A549 (cell line): ENCODE measurements around the gene TAS2R5. TPM values are rescaled to one million over a fixed set of nuclear protein-coding genes. Genes with fewer than 3 reads are reported as not detected.
"Not testable (repeated sequence)": the region's sequence is repeated elsewhere in the genome, so short reads cannot be mapped to it uniquely, and the experiment has no call there.

ENCODE experiments used
- ATAC-seq, 2 experiments: fragments of 200-7000 bp in 1 of 2; fragments of >200 bp in 1 of 2; cut with Nextera tagmentation in 1 of 2; cut with Tn5 transposase in 1 of 2; 3 replicates each; pipeline versions ENCODE4 v1.8.0 to v1.9.1; 2018 to 2020; ENCODE audit warnings: mild to moderate bottlenecking in 1 of 2, moderate library complexity in 1 of 2
- CTCF ChIA-PET: fragments of 300-600 bp; sonication (Branson Sonifier 250); formaldehyde crosslinking; extraction: SDS; loops from one replicate; lab custom pipeline; 2021; ENCODE audit warnings: antibody characterized with exemption, inconsistent platforms; lab: Yijun Ruan, JAX
- POLR2A ChIA-PET: fragments of 350-600 bp; formaldehyde crosslinking; extraction: SDS; loops from one replicate; lab custom pipeline; 2021; ENCODE audit warnings: antibody characterized with exemption, inconsistent platforms; lab: Yijun Ruan, JAX
- DNase-seq, 2 experiments: peaks; one replicate each; pipeline versions ENCODE4 v3.0.0 to v3.0.0-alpha.2; 2011 to 2016; ENCODE audit warnings: low read depth in 1 of 2, low spot score in 1 of 2
- FAIRE-seq: peaks from 2 replicates; lab custom pipeline; 2011; peaks lifted over from hg19 to GRCh38; lab: Jason Lieb, UNC
- H3K27ac ChIP-seq, 2 experiments: fragments of >200 bp; sonication (Bioruptor Twin); formaldehyde crosslinking; 3 replicates each; pipeline ENCODE4 v1.5.1; 2016 to 2017
- H3K4me1 ChIP-seq: fragments of >200 bp; sonication (Bioruptor Twin); formaldehyde crosslinking; 3 replicates; pipeline ENCODE4 v1.6.1; 2016
- H3K4me2 ChIP-seq: fragments of >200 bp; sonication (Bioruptor Twin); formaldehyde crosslinking; 3 replicates; pipeline ENCODE4 v1.6.1; 2016
- H3K4me3 ChIP-seq: fragments of >200 bp; sonication (Bioruptor Twin); formaldehyde crosslinking; 3 replicates; pipeline ENCODE4 v1.5.1; 2016
- H3K9me3 ChIP-seq: fragments of >200 bp; sonication (Bioruptor Twin); formaldehyde crosslinking; 3 replicates; pipeline ENCODE4 v1.6.1; 2016
- BCL3 ChIP-seq: fragments of >200 bp; sonication (Bioruptor Twin); formaldehyde crosslinking; IDR thresholded peaks from 3 replicates; pipeline ENCODE4 v1.6.1; 2016
- CBX8 ChIP-seq: fragments of 200-600 bp; sonication (generic); IDR thresholded peaks from 2 replicates; pipeline ENCODE4 v1.6.1; 2016
- CEBPB ChIP-seq, 2 experiments: fragments of >200 bp in 1 of 2; sonication (Bioruptor Twin) in 1 of 2; formaldehyde crosslinking in 1 of 2; IDR thresholded peaks; 2 replicates each; pipeline ENCODE4 v1.6.1; 2012 to 2016
- CHD4 ChIP-seq: fragments of 200-600 bp; sonication (generic); IDR thresholded peaks from 2 replicates; pipeline ENCODE4 v1.6.1; 2016; ENCODE audit warnings: antibody characterized with exemption, mild to moderate bottlenecking, borderline replicate concordance
- E2F6 ChIP-seq: IDR thresholded peaks from 2 replicates; pipeline ENCODE4 v1.6.1; 2012; ENCODE audit warnings: low read depth, borderline replicate concordance
- EHMT2 ChIP-seq: fragments of 200-600 bp; sonication (generic); IDR thresholded peaks from 2 replicates; pipeline ENCODE4 v1.6.1; 2016; ENCODE audit warnings: antibody characterized with exemption, low read depth, mild to moderate bottlenecking, moderate library complexity
- ELK1 ChIP-seq: fragments of 150-350 bp; IDR thresholded peaks from 2 replicates; pipeline ENCODE4 v1.6.1; 2014; ENCODE audit warnings: low read depth, mild to moderate bottlenecking, low read length
- FOXS1 ChIP-seq: fragments of 250-450 bp; sonication (Bioruptor Pico); IDR thresholded peaks from 2 replicates; pipeline ENCODE4 v1.5.0; 2020; ENCODE audit warnings: mild to moderate bottlenecking, moderate library complexity
- GATA3 ChIP-seq: IDR thresholded peaks from 2 replicates; pipeline ENCODE4 v1.6.1; 2012; ENCODE audit warnings: borderline replicate concordance
- HMGXB4 ChIP-seq: fragments of 250-450 bp; sonication (Bioruptor Pico); IDR thresholded peaks from 2 replicates; pipeline ENCODE4 v1.5.0; 2021; ENCODE audit warnings: mild to moderate bottlenecking, moderate library complexity, borderline replicate concordance
- HOXB5 ChIP-seq: fragments of 250-450 bp; sonication (Bioruptor Pico); IDR thresholded peaks from 2 replicates; pipeline ENCODE4 v1.5.0; 2020; ENCODE audit warnings: mild to moderate bottlenecking, moderate library complexity
- JUN ChIP-seq, 2 experiments: fragments of >200 bp; sonication (Bioruptor Twin); formaldehyde crosslinking; IDR thresholded peaks; 2 replicates in 1 of 2; 3 replicates in 1 of 2; pipeline ENCODE4 v1.6.1; 2016 to 2017
- JUNB ChIP-seq: fragments of >200 bp; sonication (Bioruptor Twin); formaldehyde crosslinking; IDR thresholded peaks from 2 replicates; pipeline ENCODE4 v1.6.1; 2016
- KDM1A ChIP-seq: fragments of 200-600 bp; sonication (generic); IDR thresholded peaks from 2 replicates; pipeline ENCODE4 v1.6.1; 2016; ENCODE audit warnings: low read depth, mild to moderate bottlenecking
- KDM5A ChIP-seq: fragments of 200-600 bp; sonication (generic); IDR thresholded peaks from 2 replicates; pipeline ENCODE4 v1.6.1; 2016; ENCODE audit warnings: antibody characterized with exemption, mild to moderate bottlenecking
- MAFK ChIP-seq: fragments of 450-650 bp; IDR thresholded peaks from 2 replicates; pipeline ENCODE4 v1.6.1; 2014; ENCODE audit not compliant: partially characterized antibody
- POLR2A ChIP-seq: IDR thresholded peaks from 2 replicates; pipeline ENCODE4 v1.6.1; 2012; ENCODE audit warnings: mild to moderate bottlenecking, low read length
- RAD21 ChIP-seq, 2 experiments: fragments of >200 bp in 1 of 2; sonication (Bioruptor Twin) in 1 of 2; formaldehyde crosslinking in 1 of 2; IDR thresholded peaks in 1 of 2; conservative IDR thresholded peaks in 1 of 2; 2 replicates in 1 of 2; 3 replicates in 1 of 2; pipeline ENCODE4 v1.6.1; 2012 to 2018; ENCODE audit warnings: inconsistent platforms in 1 of 2
- RCOR1 ChIP-seq: fragments of 150-350 bp; IDR thresholded peaks from 2 replicates; pipeline ENCODE4 v1.6.1; 2014; ENCODE audit warnings: antibody characterized with exemption, low read length, low read depth
- RFX5 ChIP-seq: fragments of 450-650 bp; IDR thresholded peaks from 2 replicates; pipeline ENCODE4 v1.7.1; 2014; ENCODE audit warnings: antibody characterized with exemption, mild to moderate bottlenecking, moderate library complexity
- TFCP2L1 ChIP-seq: fragments of 250-450 bp; sonication (Bioruptor Pico); IDR thresholded peaks from 2 replicates; pipeline ENCODE4 v1.5.0; 2021; ENCODE audit warnings: mild to moderate bottlenecking
- WGBS: methylation state at CpG from one replicate; pipeline ENCODE4 v1.1.6; 2017; ENCODE audit errors: missing lambda C conversion rate; 5-methylcytosine and 5-hydroxymethylcytosine counted together
- polyA plus RNA-seq, 4 experiments: library from polyadenylated mRNA; depleted of rRNA in 3 of 4; stranded (reverse); fragments of >200 nt; fragmentation: RNase III in 1 of 4; extraction: RNeasy Plus Mini Kit Qiagen cat#74134 plus additional on column Dnase treatment in 1 of 4; gene quantifications; 2 replicates in 3 of 4; 3 replicates in 1 of 4; pipeline ENCODE4 v1.2.3, GENCODE V29; 2011 to 2017
- TF ChIP-seq, protein P1 (sequence below): fragments of >200 bp; sonication (Bioruptor Twin); formaldehyde crosslinking; IDR thresholded peaks from 2 replicates; pipeline ENCODE4 v1.6.1; 2016

Gene TAS2R5
- polyA plus RNA-seq, 2 of the 4 experiments (the other 2 are of a cell fraction), result 0.61 to 1.8 TPM

- H3K4me2 ChIP-seq, result no peak within 1 kb of the TSS
- ATAC-seq, result no peak
- ChIA-PET POLR2A (no interaction called here), CTCF (interaction anchor here (1.0 to 2.6 kb wide), 2 partner anchors 22 to 26 kb away, joined by 3 to 8 read pairs; partner anchors contain the start of gene SSBP1)
- 95% methylated on average over 3 of the region's 3 CpGs for WGBS
- FAIRE-seq, result no peak
- no peaks in the 10 kb centered on the region for H3K4me1 ChIP-seq
- no peak for DNase-seq
- no peaks in the 10 kb centered on the region for H3K9me3 ChIP-seq
- TF ChIP-seq RAD21 (conservative IDR thresholded peaks at IDR 0.05 in 1 of 2, IDR thresholded peaks at IDR 0.05 in 1 of 2), result no peak
- TF ChIP-seq CBX8, result no peak
- TF ChIP-seq ELK1, result no peak
- TF ChIP-seq HOXB5 (CRISPR knock-in tag), result no peak
- no peak for TF ChIP-seq TFCP2L1 (CRISPR knock-in tag)
- no peak for TF ChIP-seq RCOR1
- TF ChIP-seq MAFK, result no peak
- TF ChIP-seq GATA3, result no peak
- no peak for TF ChIP-seq KDM5A
- TF ChIP-seq EHMT2, result no peak
- no peak for TF ChIP-seq JUN (IDR thresholded peaks at IDR 0.05)
- no peak for TF ChIP-seq BCL3
- TF ChIP-seq, protein P1, sequence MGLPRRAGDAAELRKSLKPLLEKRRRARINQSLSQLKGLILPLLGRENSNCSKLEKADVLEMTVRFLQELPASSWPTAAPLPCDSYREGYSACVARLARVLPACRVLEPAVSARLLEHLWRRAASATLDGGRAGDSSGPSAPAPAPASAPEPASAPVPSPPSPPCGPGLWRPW, result no peak
- no peak for TF ChIP-seq CHD4
- no peak for TF ChIP-seq KDM1A
- no peak for TF ChIP-seq JUNB
- no peak for TF ChIP-seq RFX5
- no peak within 1 kb of the TSS for H3K27ac ChIP-seq
- no peak within 1 kb of the TSS for H3K4me3 ChIP-seq
Measured at GRCh38 chr7:141763797-141764196, 26.2 kb upstream of the TAS2R5 start, which contains the start of gene TAS2R3. Gene TAS2R3 (plus strand): TSS chr7:141764097. CDS start chr7:141764159, 62 bp downstream.

- FAIRE-seq, POLR2A ChIA-PET, H3K4me1 ChIP-seq, H3K4me3 ChIP-seq, H3K27ac ChIP-seq, H3K4me2 ChIP-seq, ATAC-seq, DNase-seq, H3K9me3 ChIP-seq: not testable (repeated sequence)
- CTCF ChIA-PET, result interaction anchor here (1.8 kb wide), 1 partner anchor 16 kb away, joined by 4 read pairs; no protein-coding TSS in a partner anchor
- WGBS, result 96% methylated on average over 3 of the region's 3 CpGs
Measured at GRCh38 chr7:141770083-141770583, 19.9 kb upstream of the TAS2R5 start.

DNA sequence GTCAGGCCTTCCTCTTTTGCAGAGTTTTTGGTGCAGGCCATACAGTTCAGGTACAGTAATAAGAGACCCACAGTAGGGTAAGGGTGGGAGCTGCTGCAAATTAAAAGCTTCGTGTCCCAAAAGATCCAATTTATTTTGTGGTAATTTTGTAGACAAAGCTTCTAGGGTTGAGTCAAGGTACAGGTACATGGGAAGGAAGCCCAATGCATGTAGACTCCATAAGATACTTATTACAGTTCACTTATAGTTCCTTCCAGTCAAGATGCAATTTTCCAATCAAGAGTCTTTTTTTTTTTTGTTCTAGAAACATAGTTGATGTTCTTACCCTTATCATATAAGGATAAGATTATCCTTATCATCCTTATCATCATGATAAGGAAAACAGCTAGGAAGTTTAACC is 13.6 kb upstream of the TAS2R5 start, which contains the start of gene TAS2R4:
TAS2R4 (plus strand) TSS at position 301 of the 400 bp plus-strand sequence. CDS start 1,815 bp downstream, outside the sequence.
- TF ChIP-seq ELK1 (no peak), E2F6 (no peak), EHMT2 (no peak), FOXS1 (no peak), HMGXB4 (CRISPR knock-in tag) (no peak), CEBPB (IDR thresholded peaks at IDR 0.05) (no peak), POLR2A (no peak)
- ATAC-seq (no peak), DNase-seq (no peak), FAIRE-seq (no peak)
- H3K4me3 ChIP-seq, result no peak within 1 kb of the TSS
- ChIA-PET CTCF (interaction anchor here (0.6 to 1.7 kb wide), 2 partner anchors 10 to 403 kb away, joined by 4 to 12 read pairs; no protein-coding TSS in a partner anchor), POLR2A (no interaction called here)
- H3K27ac ChIP-seq, result no peak within 1 kb of the TSS
- no peaks in the 10 kb centered on the region for H3K9me3 ChIP-seq
- no peaks in the 10 kb centered on the region for H3K4me1 ChIP-seq
- WGBS, result 100% methylated on average over 1 of the region's 1 CpG
- no peak within 1 kb of the TSS for H3K4me2 ChIP-seq
